ENCODE measurements around the gene DCANP1. TPM values are rescaled to one million over a fixed set of nuclear protein-coding genes. Genes with fewer than 3 reads are reported as not detected.

DCANP1 gene
- polyA plus RNA-seq, 1 donor (not counting 4 experiments of a cell fraction or from before 2014, with no cell fraction given): not detected

- H3K79me2 ChIP-seq (ENCODE audit: control insufficient read depth, insufficient read depth, low read length): no peaks in the 10 kb centered on the region
- H3K36me3 ChIP-seq (ENCODE audit: control insufficient read depth in 2 of 2, extremely low read depth in 1 of 2, insufficient read depth in 2 of 2, low read length in 2 of 2): no peaks in the 10 kb centered on the region
- H3K27ac ChIP-seq (ENCODE audit: control insufficient read depth, insufficient read depth, low read length): no peak overlapping the region
- no peak for TF ChIP-seq CTCF (optimal IDR thresholded peaks at IDR 0.05 in 1 of 3, IDR thresholded peaks at IDR 0.05 in 1 of 3, conservative IDR thresholded peaks at IDR 0.05 in 1 of 3; ENCODE audit: extremely low read depth in 1 of 3, insufficient read depth in 2 of 3, low read length in 3 of 3)
- TF ChIP-seq EZH2 (IDR thresholded peaks at IDR 0.05; ENCODE audit: low read length): no peak
- H2AFZ ChIP-seq (ENCODE audit: control insufficient read depth, low read length): no peak overlapping the region
- H3K4me3 ChIP-seq (ENCODE audit: control insufficient read depth in 2 of 3, extremely low read depth in 1 of 3, insufficient read depth in 2 of 3, low read depth in 1 of 3, low read length in 3 of 3): no peak overlapping the region
- H3K9ac ChIP-seq (ENCODE audit: control insufficient read depth, extremely low read depth, insufficient read depth, low read length): no peak overlapping the region
- no peak overlapping the region for H3K4me2 ChIP-seq (ENCODE audit: control insufficient read depth, extremely low read depth, insufficient read depth, low read depth, low read length)
- peaks cover 4% of the 10 kb centered on the region for H3K4me1 ChIP-seq (ENCODE audit: control insufficient read depth, extremely low read depth, insufficient read depth, low read length)
- no peaks in the 10 kb centered on the region for H4K20me1 ChIP-seq (ENCODE audit: control insufficient read depth, extremely low read depth, insufficient read depth, low read length)
- H3K9me3 ChIP-seq (ENCODE audit: control insufficient read depth, low read depth, low read length): no peaks in the 10 kb centered on the region
- DNase-seq (ENCODE audit: low read depth, low spot score) (no peak), FAIRE-seq (no peak)
- peaks cover 25% of the 10 kb centered on the region for H3K27me3 ChIP-seq (ENCODE audit: control insufficient read depth, extremely low read depth, insufficient read depth, low read length)
- dilution Hi-C loops (cut with MboI; ENCODE audit: extremely low pct_ligation_motif_present, low sequenced_read_pairs): no loop called here
- no peaks in the 10 kb centered on the region for H3K9me1 ChIP-seq (ENCODE audit: control insufficient read depth, extremely low read depth, insufficient read depth, low read length)
Observed at GRCh38 chr5:135437796-135438560, 9.2 kb downstream of the DCANP1 start.

GRCh38 chr5:135437422-135437795 lies 9.7 kb downstream of the DCANP1 start:
- no peak overlapping the region for H3K4me3 ChIP-seq (ENCODE audit: control insufficient read depth in 2 of 3, extremely low read depth in 1 of 3, insufficient read depth in 2 of 3, low read depth in 1 of 3, low read length in 3 of 3)
- no peak overlapping the region for H3K9ac ChIP-seq (ENCODE audit: control insufficient read depth, extremely low read depth, insufficient read depth, low read length)
- H3K4me2 ChIP-seq (ENCODE audit: control insufficient read depth, extremely low read depth, insufficient read depth, low read depth, low read length): no peak overlapping the region
- FAIRE-seq (no peak), DNase-seq (ENCODE audit: low read depth, low spot score) (no peak)
- H3K9me3 ChIP-seq (ENCODE audit: control insufficient read depth, low read depth, low read length): no peaks in the 10 kb centered on the region
- no peaks in the 10 kb centered on the region for H3K79me2 ChIP-seq (ENCODE audit: control insufficient read depth, insufficient read depth, low read length)
- no peak overlapping the region for H3K27ac ChIP-seq (ENCODE audit: control insufficient read depth, insufficient read depth, low read length)
- no peak overlapping the region for H2AFZ ChIP-seq (ENCODE audit: control insufficient read depth, low read length)
- dilution Hi-C loops (cut with MboI; ENCODE audit: extremely low pct_ligation_motif_present, low sequenced_read_pairs): no loop called here
- H4K20me1 ChIP-seq (ENCODE audit: control insufficient read depth, extremely low read depth, insufficient read depth, low read length): no peaks in the 10 kb centered on the region
- peaks cover 4% of the 10 kb centered on the region for H3K4me1 ChIP-seq (ENCODE audit: control insufficient read depth, extremely low read depth, insufficient read depth, low read length)
- no peak for TF ChIP-seq CTCF (optimal IDR thresholded peaks at IDR 0.05 in 1 of 3, IDR thresholded peaks at IDR 0.05 in 1 of 3, conservative IDR thresholded peaks at IDR 0.05 in 1 of 3; ENCODE audit: extremely low read depth in 1 of 3, insufficient read depth in 2 of 3, low read length in 3 of 3)
- no peak for TF ChIP-seq EZH2 (IDR thresholded peaks at IDR 0.05; ENCODE audit: low read length)
- no peaks in the 10 kb centered on the region for H3K9me1 ChIP-seq (ENCODE audit: control insufficient read depth, extremely low read depth, insufficient read depth, low read length)
- no peaks in the 10 kb centered on the region for H3K36me3 ChIP-seq (ENCODE audit: control insufficient read depth in 2 of 2, extremely low read depth in 1 of 2, insufficient read depth in 2 of 2, low read length in 2 of 2)
- peaks cover 25% of the 10 kb centered on the region for H3K27me3 ChIP-seq (ENCODE audit: control insufficient read depth, extremely low read depth, insufficient read depth, low read length)

All from keratinocyte (primary cell).